C4-2B (cell line): Measurements from ENCODE around the gene WNK1.
A peak's percentile ranks its signal among the peaks of the same experiment; 100 is the strongest.

Source experiments
- H3K27ac ChIP-seq: fragments of 450-650 bp; 2 replicates; pipeline ENCODE4 v1.5.1; 2017
- ZFX ChIP-seq: fragments of 450-650 bp; IDR thresholded peaks from 2 replicates; pipeline ENCODE4 v1.6.1; 2017
- TF ChIP-seq, protein P1 (sequence below): fragments of 450-650 bp; conservative IDR thresholded peaks from 2 replicates; pipeline ENCODE4 v1.5.1; 2017; ENCODE audit warnings: mild to moderate bottlenecking

WNK1 gene

DNA sequence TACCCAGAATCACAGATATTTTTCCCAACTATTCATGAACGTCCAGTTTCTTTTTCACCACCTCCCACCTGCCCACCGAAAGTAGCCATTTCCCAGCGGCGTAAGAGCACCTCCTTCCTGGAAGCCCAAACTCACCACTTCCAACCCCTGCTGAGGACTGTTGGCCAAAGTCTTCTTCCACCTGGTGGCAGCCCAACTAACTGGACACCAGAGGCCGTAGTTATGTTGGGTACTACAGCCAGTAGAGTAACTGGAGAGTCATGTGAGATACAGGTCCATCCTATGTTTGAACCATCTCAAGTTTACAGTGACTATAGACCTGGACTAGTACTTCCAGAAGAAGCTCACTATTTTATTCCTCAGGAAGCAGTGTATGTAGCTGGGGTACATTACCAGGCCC lies 115.5 kb downstream of the WNK1 start:
- H3K27ac ChIP-seq, result no peak overlapping the region
- TF ChIP-seq ZFX, result no peak
- TF ChIP-seq, protein P1, sequence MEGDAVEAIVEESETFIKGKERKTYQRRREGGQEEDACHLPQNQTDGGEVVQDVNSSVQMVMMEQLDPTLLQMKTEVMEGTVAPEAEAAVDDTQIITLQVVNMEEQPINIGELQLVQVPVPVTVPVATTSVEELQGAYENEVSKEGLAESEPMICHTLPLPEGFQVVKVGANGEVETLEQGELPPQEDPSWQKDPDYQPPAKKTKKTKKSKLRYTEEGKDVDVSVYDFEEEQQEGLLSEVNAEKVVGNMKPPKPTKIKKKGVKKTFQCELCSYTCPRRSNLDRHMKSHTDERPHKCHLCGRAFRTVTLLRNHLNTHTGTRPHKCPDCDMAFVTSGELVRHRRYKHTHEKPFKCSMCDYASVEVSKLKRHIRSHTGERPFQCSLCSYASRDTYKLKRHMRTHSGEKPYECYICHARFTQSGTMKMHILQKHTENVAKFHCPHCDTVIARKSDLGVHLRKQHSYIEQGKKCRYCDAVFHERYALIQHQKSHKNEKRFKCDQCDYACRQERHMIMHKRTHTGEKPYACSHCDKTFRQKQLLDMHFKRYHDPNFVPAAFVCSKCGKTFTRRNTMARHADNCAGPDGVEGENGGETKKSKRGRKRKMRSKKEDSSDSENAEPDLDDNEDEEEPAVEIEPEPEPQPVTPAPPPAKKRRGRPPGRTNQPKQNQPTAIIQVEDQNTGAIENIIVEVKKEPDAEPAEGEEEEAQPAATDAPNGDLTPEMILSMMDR, result no peak

DNA sequence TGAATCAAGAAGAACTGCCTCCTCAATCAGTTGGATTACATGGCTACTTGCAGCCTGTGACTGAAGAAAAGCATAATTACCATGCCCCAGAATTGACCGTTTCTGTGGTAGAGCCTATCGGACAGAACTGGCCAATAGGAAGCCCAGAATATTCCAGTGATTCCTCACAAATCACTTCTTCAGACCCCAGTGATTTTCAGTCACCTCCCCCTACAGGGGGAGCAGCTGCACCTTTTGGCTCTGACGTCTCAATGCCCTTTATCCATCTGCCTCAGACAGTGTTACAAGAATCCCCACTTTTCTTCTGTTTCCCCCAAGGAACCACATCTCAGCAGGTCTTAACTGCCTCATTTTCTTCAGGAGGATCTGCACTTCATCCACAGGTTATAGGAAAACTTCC lies 116.3 kb downstream of the WNK1 start:
- no peak overlapping the region for H3K27ac ChIP-seq
- TF ChIP-seq, protein P1, result 0 out of 2 replicates have a peak, but pooled peaks have one; percentile 8
- TF ChIP-seq ZFX, result no peak

DNA sequence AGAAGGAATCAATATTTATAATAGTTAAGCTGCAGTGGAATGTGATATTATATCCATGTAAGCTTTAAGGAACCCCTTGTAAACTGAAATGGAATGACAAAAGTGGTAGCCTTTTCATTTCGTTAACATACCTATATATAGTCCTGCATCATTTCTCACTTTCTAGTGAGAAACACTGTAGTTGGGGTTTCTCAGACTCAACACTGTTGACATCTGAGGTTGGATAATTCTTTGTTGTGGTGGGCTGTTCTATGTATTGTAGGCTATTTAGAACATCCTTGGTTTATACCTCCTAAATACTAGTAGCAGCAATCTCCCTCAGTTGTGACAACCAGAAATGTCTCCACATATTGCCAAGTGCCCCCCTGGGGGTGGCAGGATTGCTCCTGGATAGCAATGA lies 118.0 kb downstream of the WNK1 start:
- no peak overlapping the region for H3K27ac ChIP-seq
- no peak for TF ChIP-seq ZFX
- TF ChIP-seq, protein P1, result no peak

DNA sequence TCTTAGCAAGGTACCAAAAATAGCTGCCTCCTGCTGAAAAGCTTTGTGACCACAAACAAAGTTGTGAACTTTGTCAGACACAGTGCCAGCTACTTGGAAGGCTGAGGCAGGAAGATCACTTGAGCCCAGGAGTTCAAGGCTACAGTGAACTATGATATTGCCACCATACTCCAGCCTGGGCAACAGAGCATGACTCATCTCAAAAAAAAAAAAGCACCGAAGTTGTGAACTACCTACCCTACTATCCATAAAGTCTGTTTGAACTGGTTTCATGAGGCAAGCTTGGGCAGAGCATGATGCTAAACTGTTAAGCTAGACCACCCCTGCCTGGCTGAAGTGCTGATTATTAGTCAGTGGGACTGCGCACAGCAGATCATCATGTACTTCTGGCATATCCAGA lies 121.6 kb downstream of the WNK1 start:
- TF ChIP-seq, protein P1, result no peak
- TF ChIP-seq ZFX, result no peak
- no peak overlapping the region for H3K27ac ChIP-seq

DNA sequence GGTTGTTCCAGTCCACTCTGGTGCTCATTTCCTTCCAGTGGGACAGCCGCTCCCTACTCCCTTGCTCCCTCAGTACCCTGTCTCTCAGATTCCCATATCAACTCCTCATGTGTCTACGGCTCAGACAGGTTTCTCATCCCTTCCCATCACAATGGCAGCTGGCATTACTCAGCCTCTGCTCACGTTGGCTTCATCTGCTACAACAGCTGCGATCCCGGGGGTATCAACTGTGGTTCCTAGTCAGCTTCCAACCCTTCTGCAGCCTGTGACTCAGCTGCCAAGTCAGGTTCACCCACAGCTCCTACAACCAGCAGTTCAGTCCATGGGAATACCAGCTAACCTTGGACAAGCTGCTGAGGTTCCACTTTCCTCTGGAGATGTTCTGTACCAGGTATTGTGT lies 127.3 kb downstream of the WNK1 start:
- H3K27ac ChIP-seq, result no peak overlapping the region

DNA sequence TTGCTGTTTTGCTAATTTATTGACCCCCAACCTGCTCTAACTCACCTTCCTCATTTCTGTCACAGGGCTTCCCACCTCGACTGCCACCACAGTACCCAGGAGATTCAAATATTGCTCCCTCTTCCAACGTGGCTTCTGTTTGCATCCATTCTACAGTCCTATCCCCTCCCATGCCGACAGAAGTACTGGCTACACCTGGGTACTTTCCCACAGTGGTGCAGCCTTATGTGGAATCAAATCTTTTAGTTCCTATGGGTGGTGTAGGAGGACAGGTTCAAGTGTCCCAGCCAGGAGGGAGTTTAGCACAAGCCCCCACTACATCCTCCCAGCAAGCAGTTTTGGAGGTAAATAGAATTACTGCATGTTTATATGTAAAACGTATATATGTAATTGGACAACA lies 128.3 kb downstream of the WNK1 start:
- TF ChIP-seq, protein P1, result no peak
- TF ChIP-seq ZFX, result no peak
- H3K27ac ChIP-seq, result no peak overlapping the region

More for the DNA sequence above, 127.3 kb downstream of the WNK1 start:
- no peak for TF ChIP-seq ZFX
- TF ChIP-seq, protein P1, result no peak

DNA sequence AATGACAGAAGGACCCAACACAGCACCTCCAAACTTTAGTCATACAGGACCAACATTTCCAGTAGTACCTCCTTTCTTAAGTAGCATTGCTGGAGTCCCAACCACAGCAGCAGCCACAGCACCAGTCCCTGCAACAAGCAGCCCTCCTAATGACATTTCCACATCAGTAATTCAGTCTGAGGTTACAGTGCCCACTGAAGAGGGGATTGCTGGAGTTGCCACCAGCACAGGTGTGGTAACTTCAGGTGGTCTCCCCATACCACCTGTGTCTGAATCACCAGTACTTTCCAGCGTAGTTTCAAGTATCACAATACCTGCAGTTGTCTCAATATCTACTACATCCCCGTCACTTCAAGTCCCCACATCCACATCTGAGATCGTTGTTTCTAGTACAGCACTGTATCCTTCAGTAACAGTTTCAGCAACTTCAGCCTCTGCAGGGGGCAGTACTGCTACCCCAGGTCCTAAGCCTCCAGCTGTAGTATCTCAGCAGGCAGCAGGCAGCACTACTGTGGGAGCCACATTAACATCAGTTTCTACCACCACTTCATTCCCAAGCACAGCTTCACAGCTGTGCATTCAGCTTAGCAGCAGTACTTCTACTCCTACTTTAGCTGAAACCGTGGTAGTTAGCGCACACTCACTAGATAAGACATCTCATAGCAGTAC lies 132.5 kb downstream of the WNK1 start:
- TF ChIP-seq, protein P1, result no peak
- TF ChIP-seq ZFX, result no peak
- H3K27ac ChIP-seq, result no peak overlapping the region
